GM12878 (cell line): Measurements from ENCODE around the gene HGS. TPM values are rescaled to one million over a fixed set of nuclear protein-coding genes. Genes with fewer than 3 reads are reported as not detected.

Source experiments
- BACH1 ChIP-seq: fragments of 450-650 bp; IDR thresholded peaks from 2 replicates; pipeline ENCODE4 v1.6.1; 2017; ENCODE audit warnings: mild to moderate bottlenecking, borderline replicate concordance
- CBFB ChIP-seq: IDR thresholded peaks from 2 replicates; pipeline ENCODE4 v1.6.1; 2016; ENCODE audit warnings: antibody characterized with exemption, low read depth
- CHD1 ChIP-seq: IDR thresholded peaks from 2 replicates; pipeline ENCODE4 v1.6.1; 2012; ENCODE audit warnings: low read depth, low read length, improper control_type of control experiment
- CHD2 ChIP-seq: IDR thresholded peaks from 2 replicates; pipeline ENCODE4 v1.6.1; 2011; ENCODE audit warnings: low read depth, low read length, improper control_type of control experiment, borderline replicate concordance
- CHD4 ChIP-seq: fragments of 200-600 bp; sonication (generic); IDR thresholded peaks from 2 replicates; pipeline ENCODE4 v1.6.1; 2016; ENCODE audit warnings: mild to moderate bottlenecking
- CREB1 ChIP-seq: IDR thresholded peaks from 2 replicates; pipeline ENCODE4 v1.6.1; 2012; ENCODE audit warnings: low read depth, mild to moderate bottlenecking, inconsistent platforms
- E4F1 ChIP-seq: fragments of 450-650 bp; IDR thresholded peaks from 2 replicates; pipeline ENCODE4 v1.6.1; 2018; ENCODE audit warnings: borderline replicate concordance, mild to moderate bottlenecking; ENCODE audit not compliant: partially characterized antibody
- EED ChIP-seq: sonication (generic); IDR thresholded peaks from 2 replicates; pipeline ENCODE4 v1.6.1; 2016; ENCODE audit warnings: antibody characterized with exemption, low read depth
- FOS ChIP-seq: IDR thresholded peaks from 3 replicates; pipeline ENCODE4 v1.6.1; 2011; ENCODE audit warnings: borderline replicate concordance; ENCODE audit not compliant: insufficient read length; ENCODE audit errors: extremely low read depth
- LARP7 ChIP-seq: fragments of 450-650 bp; IDR thresholded peaks from 2 replicates; pipeline ENCODE4 v1.6.1; 2017; ENCODE audit warnings: mild to moderate bottlenecking
- MYB ChIP-seq: fragments of 150-350 bp; IDR thresholded peaks from 2 replicates; pipeline ENCODE4 v1.6.1; 2014; ENCODE audit warnings: mild to moderate bottlenecking, low read depth, low read length, borderline replicate concordance
- NR2F1 ChIP-seq: fragments of 450-650 bp; conservative IDR thresholded peaks from 2 replicates; pipeline ENCODE4 v1.6.1; 2017; ENCODE audit warnings: mild to moderate bottlenecking
- NRF1 ChIP-seq: conservative IDR thresholded peaks from 2 replicates; pipeline ENCODE4 v1.6.1; 2011; ENCODE audit warnings: mild to moderate bottlenecking, low read depth, low read length, improper control_type of control experiment
- POLR2A ChIP-seq: IDR thresholded peaks from 2 replicates; pipeline ENCODE4 v1.6.1; 2011; ENCODE audit warnings: low read depth, mild to moderate bottlenecking, low read length
- RBBP5 ChIP-seq: fragments of 200-600 bp; sonication (generic); conservative IDR thresholded peaks from 2 replicates; pipeline ENCODE4 v1.6.1; 2016
- SMC3 ChIP-seq: IDR thresholded peaks from 2 replicates; pipeline ENCODE4 v1.6.1; 2011; ENCODE audit warnings: low read length, improper control_type of control experiment, borderline replicate concordance
- SREBF1 ChIP-seq: IDR thresholded peaks from 2 replicates; pipeline ENCODE4 v1.6.1; 2012; ENCODE audit warnings: mild to moderate bottlenecking, low read length
- TAF1 ChIP-seq: IDR thresholded peaks from 2 replicates; pipeline ENCODE4 v1.6.1; 2011; ENCODE audit warnings: mild to moderate bottlenecking, low read depth, low read length, borderline replicate concordance
- TARDBP ChIP-seq: IDR thresholded peaks from 2 replicates; pipeline ENCODE4 v1.6.1; 2016; ENCODE audit warnings: borderline replicate concordance
- TCF3 ChIP-seq: IDR thresholded peaks from 2 replicates; pipeline ENCODE4 v1.6.1; 2012; ENCODE audit warnings: low read depth, mild to moderate bottlenecking, low read length, borderline replicate concordance; ENCODE audit not compliant: insufficient read depth
- ZBED1 ChIP-seq: IDR thresholded peaks from 2 replicates; pipeline ENCODE4 v1.6.1; 2016; ENCODE audit warnings: borderline replicate concordance
- polyA plus RNA-seq, 11 experiments: library from polyadenylated mRNA; depleted of rRNA in 4 of 11; unstranded in 6 of 11; stranded (reverse) in 5 of 11; fragments of >200 nt; fragmentation: Nextera tagmentation in 4 of 11; fragmentation: Illumina TruSeq in 1 of 11; extraction: Ambion mirVana in 4 of 11; extraction: Trizol in 1 of 11; gene quantifications; 1 replicate in 1 of 11; 2 replicates in 10 of 11; pipeline versions ENCODE4 v1.2.1 to v1.2.3, GENCODE V29; 2011 to 2016; ENCODE audit warnings: inconsistent platforms in 2 of 11, missing spikeins in 2 of 11, low read depth in 1 of 11
- total RNA-seq, 4 experiments: library from RNA; depleted of rRNA in 3 of 4; stranded (reverse); fragments of >200 nt in 3 of 4; fragmentation: Illumina TruSeq in 1 of 4; extraction: Trizol in 1 of 4; gene quantifications; 2 replicates each; pipeline versions ENCODE4 v1.2.1 to v1.2.3, GENCODE V29; 2013 to 2021
- TF ChIP-seq, protein P1 (sequence below): fragments of 150-350 bp; IDR thresholded peaks from 2 replicates; pipeline ENCODE4 v1.6.1; 2016; ENCODE audit warnings: low read depth, low read length
- TF ChIP-seq, protein P2 (sequence below): fragments of 450-650 bp; conservative IDR thresholded peaks from 2 replicates; pipeline ENCODE4 v1.6.1; 2017; ENCODE audit warnings: mild to moderate bottlenecking, moderate library complexity

The HGS gene
- total and polyA plus RNA-seq, 10 of the 15 experiments (the other 5 are each of a cell fraction or from before 2014, with no cell fraction given): 2.2 to 85.6 (median 55.3) TPM

DNA sequence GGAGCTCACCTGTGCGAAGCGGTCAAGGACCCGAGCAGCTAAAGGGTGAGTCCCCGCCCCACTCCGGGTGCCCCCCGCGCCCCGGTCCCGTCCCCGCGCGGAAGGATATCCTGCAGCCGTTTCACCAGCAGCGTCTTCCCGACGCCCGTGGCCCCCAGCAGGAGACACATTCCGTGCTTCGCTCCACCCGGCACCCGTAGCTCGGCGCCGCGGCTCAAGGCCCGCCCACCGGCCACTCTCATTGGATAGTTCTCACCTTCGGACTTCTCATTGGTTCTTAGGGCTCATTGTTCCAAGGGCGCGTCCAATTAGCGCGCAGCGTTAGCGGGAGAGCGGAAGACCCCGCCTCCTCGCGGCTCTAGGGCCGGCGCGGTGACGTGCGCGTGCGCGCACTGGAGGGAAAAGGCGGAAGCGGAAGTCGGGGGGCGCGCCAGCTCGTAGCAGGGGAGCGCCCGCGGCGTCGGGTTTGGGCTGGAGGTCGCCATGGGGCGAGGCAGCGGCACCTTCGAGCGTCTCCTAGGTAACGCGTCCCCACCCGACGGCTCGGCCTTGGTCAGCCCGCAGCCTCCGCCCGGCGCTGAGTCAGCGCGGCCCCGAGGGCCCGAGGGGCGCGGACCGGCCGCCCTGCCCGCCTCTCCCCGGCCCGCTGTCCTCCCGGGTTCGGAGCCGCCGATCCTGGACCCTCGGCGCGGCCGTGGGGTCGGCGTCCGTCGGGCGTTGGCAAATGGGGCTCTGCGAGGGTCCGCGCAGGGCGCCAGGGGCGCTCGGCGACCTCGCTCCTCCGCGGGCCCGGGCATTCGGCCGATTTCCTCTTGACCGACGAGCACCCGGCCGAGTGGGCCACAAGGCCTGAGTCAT, at the start of gene HGS, which contains the start of gene ARL16 (continued):
- TF ChIP-seq, protein P1, sequence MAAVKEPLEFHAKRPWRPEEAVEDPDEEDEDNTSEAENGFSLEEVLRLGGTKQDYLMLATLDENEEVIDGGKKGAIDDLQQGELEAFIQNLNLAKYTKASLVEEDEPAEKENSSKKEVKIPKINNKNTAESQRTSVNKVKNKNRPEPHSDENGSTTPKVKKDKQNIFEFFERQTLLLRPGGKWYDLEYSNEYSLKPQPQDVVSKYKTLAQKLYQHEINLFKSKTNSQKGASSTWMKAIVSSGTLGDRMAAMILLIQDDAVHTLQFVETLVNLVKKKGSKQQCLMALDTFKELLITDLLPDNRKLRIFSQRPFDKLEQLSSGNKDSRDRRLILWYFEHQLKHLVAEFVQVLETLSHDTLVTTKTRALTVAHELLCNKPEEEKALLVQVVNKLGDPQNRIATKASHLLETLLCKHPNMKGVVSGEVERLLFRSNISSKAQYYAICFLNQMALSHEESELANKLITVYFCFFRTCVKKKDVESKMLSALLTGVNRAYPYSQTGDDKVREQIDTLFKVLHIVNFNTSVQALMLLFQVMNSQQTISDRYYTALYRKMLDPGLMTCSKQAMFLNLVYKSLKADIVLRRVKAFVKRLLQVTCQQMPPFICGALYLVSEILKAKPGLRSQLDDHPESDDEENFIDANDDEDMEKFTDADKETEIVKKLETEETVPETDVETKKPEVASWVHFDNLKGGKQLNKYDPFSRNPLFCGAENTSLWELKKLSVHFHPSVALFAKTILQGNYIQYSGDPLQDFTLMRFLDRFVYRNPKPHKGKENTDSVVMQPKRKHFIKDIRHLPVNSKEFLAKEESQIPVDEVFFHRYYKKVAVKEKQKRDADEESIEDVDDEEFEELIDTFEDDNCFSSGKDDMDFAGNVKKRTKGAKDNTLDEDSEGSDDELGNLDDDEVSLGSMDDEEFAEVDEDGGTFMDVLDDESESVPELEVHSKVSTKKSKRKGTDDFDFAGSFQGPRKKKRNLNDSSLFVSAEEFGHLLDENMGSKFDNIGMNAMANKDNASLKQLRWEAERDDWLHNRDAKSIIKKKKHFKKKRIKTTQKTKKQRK: peak; percentile 67; the same call in 1 of the 2 replicates
- peak; percentile 59; the same call in 1 of the 2 replicates for TF ChIP-seq CHD1
- TF ChIP-seq TCF3: no peak
- TF ChIP-seq ZBED1: no peak
- peak; percentile 14; the same call in 1 of the 2 replicates for TF ChIP-seq SREBF1
- TF ChIP-seq TAF1: peak; percentile 62; the same call in 1 of the 2 replicates
- TF ChIP-seq RBBP5: no peak
- TF ChIP-seq CHD2: peak; percentile 95
- TF ChIP-seq, protein P2, sequence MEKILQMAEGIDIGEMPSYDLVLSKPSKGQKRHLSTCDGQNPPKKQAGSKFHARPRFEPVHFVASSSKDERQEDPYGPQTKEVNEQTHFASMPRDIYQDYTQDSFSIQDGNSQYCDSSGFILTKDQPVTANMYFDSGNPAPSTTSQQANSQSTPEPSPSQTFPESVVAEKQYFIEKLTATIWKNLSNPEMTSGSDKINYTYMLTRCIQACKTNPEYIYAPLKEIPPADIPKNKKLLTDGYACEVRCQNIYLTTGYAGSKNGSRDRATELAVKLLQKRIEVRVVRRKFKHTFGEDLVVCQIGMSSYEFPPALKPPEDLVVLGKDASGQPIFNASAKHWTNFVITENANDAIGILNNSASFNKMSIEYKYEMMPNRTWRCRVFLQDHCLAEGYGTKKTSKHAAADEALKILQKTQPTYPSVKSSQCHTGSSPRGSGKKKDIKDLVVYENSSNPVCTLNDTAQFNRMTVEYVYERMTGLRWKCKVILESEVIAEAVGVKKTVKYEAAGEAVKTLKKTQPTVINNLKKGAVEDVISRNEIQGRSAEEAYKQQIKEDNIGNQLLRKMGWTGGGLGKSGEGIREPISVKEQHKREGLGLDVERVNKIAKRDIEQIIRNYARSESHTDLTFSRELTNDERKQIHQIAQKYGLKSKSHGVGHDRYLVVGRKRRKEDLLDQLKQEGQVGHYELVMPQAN: peak; percentile 98
- TF ChIP-seq POLR2A: peak; percentile 88
- peak; percentile 93 for TF ChIP-seq E4F1
- no peak for TF ChIP-seq MYB
- TF ChIP-seq FOS: peak; percentile 89
- peak; percentile 67 for TF ChIP-seq NRF1
- TF ChIP-seq BACH1: peak; percentile 79
- no peak for TF ChIP-seq CHD4
- TF ChIP-seq LARP7: peak; percentile 97
- TF ChIP-seq CBFB: peak; percentile 32; the same call in 1 of the 2 replicates
- TF ChIP-seq SMC3: no peak
- TF ChIP-seq NR2F1: peak; percentile 68
- TF ChIP-seq EED: 0 out of 2 replicates have a peak, but pooled peaks have one; percentile 53
- peak; percentile 84 for TF ChIP-seq CREB1
- TF ChIP-seq TARDBP: peak; percentile 85; the same call in 1 of the 2 replicates
